HG02759 (cell line): ENCODE measurements around the gene ACSL1.
A peak's percentile ranks its signal among the peaks of the same experiment; 100 is the strongest.
"Not testable (repeated sequence)": the region's sequence is repeated elsewhere in the genome, so short reads cannot be mapped to it uniquely, and the experiment has no call there.

ENCODE experiments used
- ATAC-seq: cut with Tn5 transposase; IDR thresholded peaks from one replicate; pipeline ENCODE4 v1.9.1; 2021; ENCODE audit warnings: mild to moderate bottlenecking, moderate library complexity; ENCODE audit not compliant: unreplicated experiment

Gene ACSL1

DNA sequence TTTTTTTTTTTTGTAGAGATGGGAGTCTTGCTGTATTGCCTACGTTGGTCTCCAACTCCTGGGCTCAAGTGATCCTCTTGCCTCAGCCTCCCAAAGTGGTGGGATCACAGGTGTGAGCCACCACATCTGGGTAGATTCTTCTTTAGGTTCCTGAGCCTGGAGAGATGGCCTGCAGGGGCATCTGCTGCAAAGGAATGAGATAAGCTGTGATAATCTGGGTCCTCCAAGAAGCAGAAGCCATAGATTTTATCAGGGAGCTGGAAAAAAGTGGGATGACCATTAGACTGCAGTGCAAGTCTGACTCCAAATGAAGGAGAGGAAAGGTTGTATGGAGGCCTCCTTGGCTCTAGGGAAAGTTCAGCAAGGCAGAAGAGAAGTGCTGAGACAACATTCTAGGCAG lies 19.0 kb upstream of the ACSL1 start:
- ATAC-seq: no peak

DNA sequence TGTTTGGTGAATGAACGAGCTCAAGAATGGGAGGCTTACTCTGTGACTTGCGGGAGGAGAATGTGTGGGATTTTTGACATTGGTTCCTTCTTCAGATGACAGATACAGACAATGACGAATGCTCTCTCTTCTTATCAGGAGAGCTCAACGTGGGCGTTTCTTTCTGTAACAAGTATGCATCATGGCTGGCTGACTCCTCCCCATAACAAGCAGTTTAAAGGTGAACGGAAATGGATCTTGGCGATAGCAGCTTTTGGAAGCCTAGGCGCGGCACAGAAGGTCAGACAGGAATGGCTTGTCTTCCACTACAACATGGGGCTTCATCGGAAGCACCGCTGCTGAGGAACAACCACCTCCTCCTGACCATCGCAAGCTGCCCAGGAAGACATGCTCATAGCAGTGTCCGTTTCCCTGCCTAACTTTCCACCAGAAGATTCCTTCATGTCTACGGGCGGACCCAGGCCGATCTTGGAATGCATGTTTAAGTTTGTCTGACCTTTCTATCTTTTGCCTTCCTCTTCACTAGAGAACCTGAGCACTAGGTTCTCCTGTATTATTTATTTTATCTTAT lies 18.3 kb upstream of the ACSL1 start:
- no peak for ATAC-seq

DNA sequence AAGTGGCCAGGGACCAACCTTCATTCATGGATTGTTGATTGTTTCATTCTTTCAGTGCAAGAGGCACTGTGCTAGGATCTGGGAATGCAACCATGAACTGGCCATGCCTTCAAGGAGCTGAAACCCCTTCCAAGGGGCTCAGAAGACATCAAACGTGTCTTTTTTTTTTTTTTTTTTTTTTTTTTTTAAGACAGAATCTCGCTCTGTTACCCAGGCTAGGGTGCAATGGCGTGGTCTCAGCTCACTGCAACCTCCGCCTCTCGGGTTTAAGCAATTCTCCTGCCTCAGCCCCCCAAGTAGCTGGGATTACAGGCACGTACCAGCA lies 13.3 kb upstream of the ACSL1 start:
- ATAC-seq: not testable (repeated sequence)

DNA sequence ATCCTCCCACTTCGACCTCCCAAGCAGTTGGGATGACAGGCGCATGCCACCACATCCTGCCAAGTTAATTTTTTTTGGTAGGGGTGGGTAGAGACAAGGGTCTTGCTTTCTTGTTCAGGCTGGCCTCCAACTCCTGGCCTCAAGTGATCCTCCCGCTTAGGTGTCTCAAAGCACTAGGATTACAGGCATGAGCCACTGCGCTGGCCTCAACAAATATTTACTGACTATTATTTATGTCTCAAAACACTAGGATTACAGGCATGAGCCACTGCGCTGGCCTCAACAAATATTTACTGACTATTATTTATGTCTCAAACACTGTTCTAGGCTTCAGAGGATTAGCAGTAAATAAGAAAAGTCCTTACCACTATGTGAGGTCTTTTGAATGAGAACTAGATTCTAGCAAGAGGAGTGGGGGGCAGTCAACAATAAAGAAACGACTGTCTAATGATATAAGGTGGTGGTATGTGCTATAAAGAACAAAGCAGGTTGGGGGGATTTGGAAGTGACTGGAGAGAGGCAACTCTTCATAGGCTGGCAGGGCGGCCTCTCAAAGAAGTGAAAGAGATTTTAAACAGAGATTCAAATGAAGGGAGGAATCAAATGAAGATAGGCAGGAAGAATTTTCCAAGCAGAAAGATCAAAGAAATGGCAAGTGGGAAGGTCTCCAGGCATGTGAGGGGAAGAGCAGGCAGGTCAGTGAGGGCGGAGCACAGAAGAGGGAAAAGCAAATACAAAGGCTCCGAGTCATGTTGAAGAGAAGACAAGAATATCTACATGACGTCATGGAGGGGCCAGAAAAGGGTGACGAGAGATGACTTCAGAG lies 12.7 kb upstream of the ACSL1 start:
- ATAC-seq: no peak

DNA sequence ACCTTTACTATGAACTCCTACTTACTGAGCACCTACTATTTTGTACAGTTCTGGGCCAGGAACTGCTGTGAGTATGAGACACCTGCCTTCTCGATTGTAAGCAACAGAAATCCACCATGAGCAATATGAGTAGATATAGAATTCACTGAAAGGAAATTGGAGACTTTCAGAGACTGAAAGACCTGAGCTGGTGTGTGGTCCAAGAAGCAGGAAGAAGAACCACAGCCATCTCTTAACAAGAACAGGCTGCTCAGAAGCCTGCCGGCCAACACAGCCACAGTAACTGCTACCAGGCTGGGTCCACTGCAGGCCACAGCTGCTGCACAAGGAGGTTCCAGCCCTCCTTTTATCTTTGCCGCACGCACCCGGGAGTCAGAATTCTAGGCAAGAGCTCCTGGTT lies 10.8 kb upstream of the ACSL1 start:
- ATAC-seq: no peak

DNA sequence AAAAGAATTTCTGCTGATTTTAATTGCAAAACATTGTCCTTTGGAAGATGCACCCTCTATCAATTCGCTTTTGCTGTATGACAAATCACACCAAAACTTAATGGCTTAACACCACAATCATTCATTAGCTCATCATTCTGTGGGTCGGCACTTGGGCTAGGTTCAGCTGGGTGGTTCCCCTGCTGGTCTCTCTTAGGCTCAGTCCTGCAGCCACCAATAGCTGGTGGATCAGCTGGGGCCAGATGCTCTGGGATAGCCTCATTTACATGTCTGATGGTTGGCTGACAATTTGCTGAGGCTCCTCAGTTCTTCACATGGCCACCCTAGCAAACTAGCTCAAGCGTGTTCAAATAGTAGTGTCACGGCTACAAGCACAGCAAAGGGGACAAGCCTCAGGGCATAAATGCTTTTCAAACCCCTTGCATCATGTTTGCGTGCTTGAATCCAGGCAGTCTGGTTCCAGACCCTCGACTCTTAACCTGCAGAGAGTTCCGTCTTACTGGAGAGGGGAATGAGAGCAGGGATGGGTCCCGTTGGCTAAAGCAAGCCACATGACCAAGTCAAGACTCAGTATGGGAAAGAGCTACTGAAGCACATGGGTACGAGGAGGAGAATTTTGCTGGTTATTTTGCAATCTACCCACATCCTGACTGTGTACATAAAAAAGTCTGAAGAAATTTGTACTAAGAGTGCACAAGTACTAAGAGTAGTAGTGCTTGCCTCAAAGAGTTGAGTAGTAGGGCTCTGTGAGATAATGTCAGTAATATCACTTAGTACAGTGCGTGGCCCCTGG lies 7.5 kb upstream of the ACSL1 start:
- no peak for ATAC-seq

DNA sequence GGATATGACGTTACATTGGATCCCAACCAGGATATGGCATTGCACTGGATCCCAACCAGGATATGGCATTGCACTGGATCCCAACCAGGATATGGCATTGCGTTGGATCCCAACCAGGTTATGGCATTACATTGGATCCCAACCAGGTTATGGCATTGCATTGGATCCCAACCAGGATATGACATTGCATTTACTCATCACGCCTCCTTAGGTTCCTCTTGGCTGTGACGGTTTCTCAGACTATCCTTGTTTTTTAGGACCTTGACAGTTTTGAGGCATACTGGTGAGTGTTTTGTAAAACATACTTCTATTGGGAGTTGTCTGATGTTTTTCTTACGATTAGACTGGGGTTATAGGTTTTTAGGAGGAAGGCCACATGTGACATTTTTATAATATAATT lies 5.4 kb upstream of the ACSL1 start:
- ATAC-seq: no peak

DNA sequence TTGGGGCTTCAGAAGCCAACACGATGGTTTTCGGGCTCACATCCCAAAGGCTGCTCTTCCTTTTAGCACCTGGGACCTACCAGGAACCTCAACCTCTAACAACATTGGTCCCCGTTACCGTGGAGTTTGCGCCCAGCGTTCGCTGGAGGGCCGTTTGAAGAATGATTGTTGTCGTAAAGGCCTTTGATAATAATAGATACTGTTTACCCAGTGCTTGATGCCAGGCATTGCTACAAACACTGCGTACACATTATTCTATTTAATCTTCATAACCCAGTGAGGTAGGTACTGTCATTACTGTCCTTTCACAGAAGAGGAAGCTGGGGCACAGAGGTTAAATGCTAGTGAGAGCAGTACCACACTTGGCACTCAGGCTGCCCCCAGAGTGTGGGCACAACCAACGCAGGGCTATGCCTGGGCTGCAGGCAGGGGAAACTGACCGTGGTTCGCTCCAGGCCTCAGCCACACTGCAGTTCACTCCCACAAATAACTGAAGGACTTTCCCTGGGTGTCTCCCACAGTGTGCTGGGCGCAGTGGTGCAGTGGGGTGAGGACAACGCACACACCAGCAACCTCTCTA lies 1.0 kb upstream of the ACSL1 start:
- ATAC-seq: peak; percentile 10

DNA sequence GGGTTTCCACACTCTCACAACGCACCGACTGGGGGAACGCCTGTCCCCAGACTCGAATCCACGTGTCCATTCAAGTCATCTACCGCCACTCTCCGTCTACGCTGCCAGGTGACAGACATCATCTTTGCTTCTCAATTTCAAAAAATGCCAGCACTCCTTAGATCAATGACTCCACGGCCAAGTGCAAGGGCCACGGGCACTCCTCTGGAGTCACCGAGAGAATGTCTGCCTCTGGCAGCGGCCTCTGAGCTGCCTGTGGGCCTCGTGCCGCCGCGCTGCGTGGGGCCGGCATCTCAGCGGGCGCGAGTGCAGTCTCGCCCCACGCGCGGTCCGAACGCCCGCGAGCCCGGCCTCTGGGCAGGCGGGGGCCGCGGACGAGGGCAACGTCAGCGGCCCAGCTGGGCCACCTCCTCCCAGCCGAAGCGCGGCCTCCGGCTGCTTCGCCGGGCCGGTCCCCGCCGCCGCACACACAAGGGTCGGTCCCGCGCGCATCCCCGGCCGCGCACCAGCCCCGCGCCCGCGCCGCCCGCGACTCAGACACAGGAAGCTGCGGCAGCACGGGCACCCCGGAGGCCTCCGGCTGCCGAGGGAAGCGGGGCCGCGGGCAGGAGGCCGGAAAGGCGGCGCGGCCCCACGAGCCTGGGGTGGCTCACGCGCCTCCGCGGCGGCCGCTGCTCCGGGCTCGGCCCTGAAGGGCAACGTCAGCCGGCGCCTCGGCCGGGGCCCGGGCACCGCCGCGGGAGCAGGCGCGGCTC lies 450 bp downstream of the ACSL1 start:
- ATAC-seq: peak; percentile 30

DNA sequence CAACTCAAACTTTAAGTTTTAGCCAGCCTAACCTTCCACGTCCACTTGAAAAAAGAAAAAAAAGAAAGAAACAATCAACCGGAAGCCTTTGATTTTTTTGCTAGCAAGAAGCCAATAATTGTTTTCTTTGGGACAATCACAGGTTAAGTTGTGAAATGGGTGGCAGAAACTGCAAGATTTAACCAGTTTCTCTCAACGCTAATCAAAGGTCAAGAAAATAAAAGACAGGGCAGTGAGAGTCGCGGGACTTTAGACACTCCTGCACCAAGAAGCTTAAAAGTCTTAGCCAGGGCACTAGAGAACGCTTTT lies 1.0 kb downstream of the ACSL1 start:
- no peak for ATAC-seq

DNA sequence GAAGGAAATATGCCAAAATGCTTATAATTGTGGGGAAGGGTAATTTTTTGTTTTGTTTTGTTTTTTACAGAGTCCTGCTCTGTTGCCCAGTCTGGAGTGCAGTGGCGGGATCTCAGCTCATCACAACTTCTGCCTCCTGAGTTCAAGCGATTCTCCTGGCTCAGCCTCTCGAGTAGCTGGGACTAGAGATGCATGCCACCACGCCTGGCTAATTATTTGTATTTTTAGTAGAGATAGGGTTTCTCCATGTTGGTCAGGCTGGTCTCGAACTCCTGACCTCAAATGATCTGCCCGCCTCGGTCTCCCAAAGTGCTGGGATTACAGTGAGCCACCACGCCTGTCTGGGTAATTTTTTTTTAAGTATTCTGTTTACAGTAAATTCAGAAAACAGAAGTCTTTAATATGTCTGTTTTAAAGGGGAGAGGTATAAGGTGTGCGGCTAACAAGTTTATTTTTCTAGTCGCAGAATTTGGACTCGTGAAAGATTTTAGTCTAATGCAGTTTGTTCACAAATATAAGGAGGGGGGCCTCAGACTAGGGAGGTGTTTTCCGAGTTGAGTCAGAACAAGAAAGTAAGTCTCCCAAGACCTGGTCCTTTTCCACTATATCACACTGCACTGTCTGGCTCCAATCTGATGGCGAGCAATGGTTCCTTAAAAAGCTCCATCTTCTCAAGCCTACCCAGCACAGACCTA lies 1.5 kb downstream of the ACSL1 start:
- no peak for ATAC-seq

DNA sequence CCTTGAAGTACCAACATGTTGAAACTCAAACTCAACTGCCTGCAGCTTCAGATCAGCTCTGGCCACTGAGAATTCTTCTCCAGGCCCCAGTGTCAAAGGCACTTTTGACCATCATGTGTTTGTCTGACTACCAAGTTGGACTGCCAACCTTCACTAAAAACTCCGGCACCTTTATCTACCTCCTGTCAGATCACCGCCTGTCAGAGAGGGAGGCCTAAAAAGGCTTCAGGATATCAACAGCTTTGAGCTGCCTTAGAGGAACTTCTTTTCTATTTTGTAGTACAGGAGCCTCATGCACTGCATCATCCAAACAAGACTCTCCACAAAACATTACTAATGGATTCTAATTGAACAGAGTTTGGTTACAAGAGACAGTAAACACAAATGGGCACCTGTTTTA lies 2.8 kb downstream of the ACSL1 start:
- ATAC-seq: no peak

DNA sequence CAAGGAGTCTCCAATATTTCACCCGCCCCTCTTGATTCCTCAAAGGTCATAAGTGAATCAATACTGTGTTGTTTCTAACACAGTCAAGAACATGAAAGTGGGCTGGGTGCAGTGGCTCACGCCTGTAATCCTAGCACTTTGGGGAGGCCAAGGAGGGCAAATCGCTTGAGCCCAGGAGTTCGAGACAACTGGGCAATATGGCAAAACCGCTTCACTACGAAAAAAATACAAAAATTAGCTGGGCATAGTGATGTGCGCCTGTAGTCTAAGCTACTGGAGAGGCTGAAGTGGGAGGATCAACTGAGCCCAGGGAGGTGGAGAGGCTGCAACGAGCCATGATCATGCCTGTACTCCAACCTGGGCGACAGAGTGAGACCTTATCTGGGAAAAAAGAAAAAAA lies 3.4 kb downstream of the ACSL1 start:
- no peak for ATAC-seq

DNA sequence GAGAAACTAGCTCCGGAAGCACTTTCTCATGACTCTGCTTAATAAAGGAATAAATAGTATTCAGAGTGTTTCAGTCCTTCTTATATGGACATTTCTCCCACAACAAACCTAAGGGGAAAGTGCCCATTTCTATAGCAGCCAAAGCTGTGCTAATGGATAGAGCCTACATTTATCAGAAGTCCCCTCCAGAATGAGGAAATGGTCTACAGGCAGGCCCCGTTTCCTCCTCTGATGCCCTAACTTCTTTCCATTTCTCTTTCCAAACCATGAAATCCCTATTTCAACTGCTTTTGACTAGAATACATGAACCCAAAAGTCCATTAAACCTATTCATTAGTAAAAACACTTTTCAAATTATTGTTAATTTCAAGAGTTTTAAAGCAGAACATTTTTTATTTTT lies 4.5 kb downstream of the ACSL1 start:
- ATAC-seq: no peak

DNA sequence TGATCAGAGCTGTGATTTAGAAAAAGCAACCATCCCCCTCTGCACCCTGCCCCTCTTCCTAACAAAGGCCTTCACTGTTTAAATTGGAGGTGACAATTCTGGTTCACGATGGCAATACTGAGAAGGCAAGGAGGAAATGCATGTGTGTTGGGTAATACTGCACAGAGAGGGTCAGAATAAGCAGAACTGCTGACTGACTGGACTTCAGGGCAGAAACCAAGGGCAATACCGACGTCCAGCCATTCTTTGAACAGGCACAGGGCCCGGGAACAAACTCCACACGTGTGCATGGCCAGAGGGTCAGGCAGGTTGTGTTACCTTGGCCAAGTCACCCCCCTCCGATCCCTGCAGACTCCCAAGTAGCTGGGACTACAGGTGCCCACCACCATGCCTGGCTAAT lies 6.0 kb downstream of the ACSL1 start:
- ATAC-seq: no peak

DNA sequence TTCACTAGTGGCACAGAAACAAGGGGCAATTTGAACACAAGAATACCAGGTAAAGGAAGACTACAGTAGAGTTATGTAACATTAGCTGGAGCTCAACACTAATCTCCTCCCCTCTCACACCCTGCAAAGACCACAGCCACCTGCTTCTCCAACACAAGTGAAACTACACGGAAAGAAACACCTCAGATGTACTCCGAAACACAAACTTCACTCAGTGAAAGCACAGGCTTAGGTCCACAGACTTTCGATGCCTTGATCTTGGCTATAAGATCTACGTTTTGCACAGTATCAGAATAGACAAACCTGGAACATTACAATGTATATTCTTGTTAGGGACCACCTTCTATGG lies 7.6 kb downstream of the ACSL1 start:
- no peak for ATAC-seq

DNA sequence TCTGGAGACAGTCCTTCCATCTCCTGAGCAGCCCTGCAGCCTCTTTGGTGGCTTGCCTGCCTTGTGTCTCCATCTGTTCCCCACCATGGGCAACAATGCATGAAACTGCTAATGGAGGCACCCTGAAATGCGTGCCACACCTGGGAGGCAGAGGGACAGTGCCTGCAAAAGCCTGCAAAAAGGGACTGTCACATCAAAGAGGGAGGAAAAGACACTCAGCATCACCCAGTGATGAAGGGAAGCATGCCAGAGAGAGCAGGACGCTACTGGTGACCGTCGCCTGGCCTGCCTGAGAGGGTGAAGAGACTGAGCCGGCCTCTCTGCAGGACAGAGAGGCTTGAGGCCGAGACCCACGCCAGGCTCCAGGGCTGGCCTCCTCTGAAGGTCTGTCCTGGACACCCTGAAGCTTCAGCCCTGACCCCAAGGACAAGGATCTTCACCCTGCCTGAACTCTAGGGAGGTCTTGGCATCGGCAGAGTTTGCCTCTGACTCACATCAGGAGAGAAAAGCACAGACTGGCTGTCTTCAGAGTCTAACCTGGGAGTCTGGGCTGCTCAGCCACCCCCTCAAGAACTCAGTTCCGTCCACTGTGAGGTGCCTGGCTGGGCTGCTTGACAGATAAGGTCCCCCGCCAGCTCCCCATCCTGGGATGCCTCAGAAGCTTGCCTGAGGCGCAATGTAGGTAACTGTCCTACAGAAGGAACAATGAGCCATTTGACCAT lies 8.1 kb downstream of the ACSL1 start:
- ATAC-seq: no peak

DNA sequence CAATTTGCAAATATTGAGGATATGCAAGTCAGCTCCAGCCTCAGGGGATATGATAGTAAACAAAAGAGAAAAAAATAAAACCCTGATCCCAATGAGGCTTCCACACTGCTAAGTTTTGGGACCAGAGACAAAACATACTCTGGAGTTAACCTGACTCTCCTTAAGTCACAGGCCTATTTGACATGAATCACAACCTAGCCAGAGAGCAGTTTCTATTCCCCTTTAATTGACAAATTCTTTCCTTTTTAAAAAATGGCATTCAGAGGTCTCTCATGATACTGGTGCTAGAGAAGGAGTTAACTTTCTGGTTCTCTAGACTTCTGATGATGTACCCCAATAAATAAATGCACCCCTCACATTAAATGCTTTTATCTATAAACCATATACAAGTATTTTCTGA lies 8.8 kb downstream of the ACSL1 start:
- ATAC-seq: no peak

DNA sequence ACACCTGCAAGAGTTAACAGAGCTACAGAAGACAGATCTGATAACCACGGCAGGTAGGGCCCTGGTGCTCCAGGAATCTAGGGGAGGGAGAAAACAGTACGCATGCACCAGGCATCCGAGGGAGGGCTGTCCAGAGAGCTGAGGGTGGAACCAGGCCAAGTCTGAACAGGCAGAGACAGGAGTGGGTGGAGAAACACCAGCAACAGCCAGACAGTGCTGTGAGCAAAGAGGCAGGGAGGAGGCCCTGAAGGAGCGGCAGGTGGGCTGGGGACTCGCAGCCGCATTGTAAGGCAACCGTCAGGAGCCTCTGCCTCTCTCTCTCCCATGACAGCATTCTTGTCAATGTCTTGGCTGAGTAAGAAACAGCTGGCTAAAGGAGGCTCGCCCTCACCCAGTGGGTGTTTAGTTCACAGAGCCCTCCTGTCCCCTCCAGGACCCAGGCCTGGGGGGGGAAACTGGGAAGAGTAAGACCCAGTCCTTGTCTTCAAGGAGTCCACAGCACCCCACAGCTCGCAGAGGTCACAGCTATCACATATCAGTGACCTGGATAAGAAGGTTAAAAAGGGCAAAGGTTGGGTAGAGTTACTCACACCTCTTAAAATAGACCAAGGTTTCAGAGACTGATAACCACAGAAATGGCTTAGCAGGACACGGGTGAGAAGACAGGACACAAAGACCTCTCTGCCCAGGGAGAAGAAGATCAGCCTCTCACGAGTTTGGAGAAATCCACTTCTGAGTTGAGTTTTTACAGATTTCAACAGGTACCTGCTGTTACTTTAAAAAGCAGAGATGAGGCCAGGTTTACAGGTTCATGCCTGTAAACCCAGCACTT lies 10.5 kb downstream of the ACSL1 start:
- peak; percentile 87 for ATAC-seq
